ENCODE measurements around the gene HIKESHI. TPM values are rescaled to one million over a fixed set of nuclear protein-coding genes. Genes with fewer than 3 reads are reported as not detected.
A peak's percentile ranks its signal among the peaks of the same experiment; 100 is the strongest.
"Not testable (repeated sequence)": the region's sequence is repeated elsewhere in the genome, so short reads cannot be mapped to it uniquely, and the experiment has no call there.

The HIKESHI gene
- total RNA-seq, 1 experiment from 2014 or later = 172 TPM

DNA sequence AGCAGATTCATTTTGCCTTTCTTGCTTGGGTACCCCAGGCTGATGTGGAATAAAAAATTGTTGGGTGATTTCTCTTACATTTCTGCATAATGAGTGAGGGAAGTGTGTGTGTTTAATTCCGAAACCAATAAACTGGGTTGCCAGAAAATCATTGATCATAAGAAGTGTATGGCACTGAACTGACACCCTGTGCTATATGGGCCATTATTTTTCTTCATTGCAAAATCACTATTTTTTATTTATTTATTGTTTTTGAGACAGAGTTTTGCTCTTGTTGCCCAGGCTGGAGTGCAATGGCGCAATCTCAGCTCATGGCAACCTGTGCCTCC, 14.6 kb upstream of the HIKESHI start:
- Histone ChIP-seq H3K27ac (ENCODE audit: low read length) (no peak overlapping the region), H3K4me3 (ENCODE audit: low read length) (no peak overlapping the region)
- no peak for DNase-seq

DNA sequence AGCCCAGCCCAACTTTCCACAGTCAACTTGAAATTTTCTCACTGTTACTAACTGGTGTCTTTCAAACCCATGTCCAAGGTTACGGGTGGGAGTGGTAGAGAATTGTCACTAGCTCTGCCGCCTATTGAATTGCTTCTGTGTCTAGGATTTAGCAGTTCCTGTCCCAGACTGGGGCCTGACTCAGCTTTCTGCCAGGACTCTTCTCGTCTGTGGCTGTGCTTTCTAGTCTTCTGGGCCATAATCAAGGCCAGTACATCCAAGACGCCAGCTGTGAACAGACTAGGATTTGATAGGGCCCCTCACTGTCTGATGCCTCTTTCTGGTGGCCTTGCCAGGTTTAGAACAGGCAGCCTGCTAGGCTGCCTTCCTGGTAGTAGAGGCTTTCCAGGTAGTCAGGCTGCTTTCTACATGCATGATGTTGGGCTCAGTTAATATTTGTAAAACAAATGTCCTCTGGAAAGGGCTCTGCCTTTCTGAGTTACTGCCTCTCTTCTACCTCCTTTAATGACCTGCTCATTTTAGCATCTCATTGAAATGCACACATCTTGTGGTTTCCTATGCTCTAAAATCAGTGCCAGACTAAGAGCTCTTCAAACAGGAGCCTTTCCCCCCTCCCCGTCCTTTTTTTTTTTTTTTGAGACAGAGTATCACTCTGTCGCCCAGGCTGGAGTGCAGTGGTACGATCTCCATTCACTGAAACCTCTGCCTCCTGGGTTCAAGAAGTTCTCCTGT, 13.1 kb upstream of the HIKESHI start:
- H3K4me1 ChIP-seq (ENCODE audit: low read length) = peaks cover 32% of the 10 kb centered on the region
- no peaks in the 10 kb centered on the region for H3K9me2 ChIP-seq (replicated peaks; ENCODE audit: insufficient read depth, low read length)
- H3K27me3 ChIP-seq (ENCODE audit: low read length) = no peaks in the 10 kb centered on the region
- H3K4me2 ChIP-seq (ENCODE audit: low read depth, low read length, poor library complexity, severe bottlenecking) = no peak overlapping the region
- peaks cover 6% of the 10 kb centered on the region; the same call in 1 of the 2 replicates for H4K20me1 ChIP-seq (ENCODE audit: insufficient read depth, low read depth, low read length)
- H3K9ac ChIP-seq (ENCODE audit: low read length) = no peak overlapping the region
- H3K4me3 ChIP-seq (ENCODE audit: low read length) = no peak overlapping the region
- H3K9me3 ChIP-seq (ENCODE audit: low read length) = no peaks in the 10 kb centered on the region
- H3K79me2 ChIP-seq (ENCODE audit: low read length) = no peaks in the 10 kb centered on the region
- H3K36me3 ChIP-seq (ENCODE audit: insufficient read depth, low read length) = peaks cover 5% of the 10 kb centered on the region; the same call in 1 of the 2 replicates
- DNase-seq = peak; percentile 69
- H3K27ac ChIP-seq (ENCODE audit: low read length) = no peak overlapping the region
- no peak overlapping the region for H2AFZ ChIP-seq (ENCODE audit: low read length)

More for the DNA sequence above, 14.6 kb upstream of the HIKESHI start:
- H3K4me1 ChIP-seq (ENCODE audit: low read length) = peaks cover 32% of the 10 kb centered on the region
- peaks cover 7% of the 10 kb centered on the region; the same call in 1 of the 2 replicates for H4K20me1 ChIP-seq (ENCODE audit: insufficient read depth, low read depth, low read length)
- H3K9ac ChIP-seq (ENCODE audit: low read length) = no peak overlapping the region
- no peak overlapping the region for H2AFZ ChIP-seq (ENCODE audit: low read length)
- no peaks in the 10 kb centered on the region for H3K9me2 ChIP-seq (replicated peaks; ENCODE audit: insufficient read depth, low read length)
- H3K9me3 ChIP-seq (ENCODE audit: low read length) = no peaks in the 10 kb centered on the region
- H3K4me2 ChIP-seq (ENCODE audit: low read depth, low read length, poor library complexity, severe bottlenecking) = no peak overlapping the region
- no peaks in the 10 kb centered on the region for H3K27me3 ChIP-seq (ENCODE audit: low read length)
- H3K79me2 ChIP-seq (ENCODE audit: low read length) = no peaks in the 10 kb centered on the region
- H3K36me3 ChIP-seq (ENCODE audit: insufficient read depth, low read length) = peaks cover 17% of the 10 kb centered on the region; the same call in 1 of the 2 replicates

DNA sequence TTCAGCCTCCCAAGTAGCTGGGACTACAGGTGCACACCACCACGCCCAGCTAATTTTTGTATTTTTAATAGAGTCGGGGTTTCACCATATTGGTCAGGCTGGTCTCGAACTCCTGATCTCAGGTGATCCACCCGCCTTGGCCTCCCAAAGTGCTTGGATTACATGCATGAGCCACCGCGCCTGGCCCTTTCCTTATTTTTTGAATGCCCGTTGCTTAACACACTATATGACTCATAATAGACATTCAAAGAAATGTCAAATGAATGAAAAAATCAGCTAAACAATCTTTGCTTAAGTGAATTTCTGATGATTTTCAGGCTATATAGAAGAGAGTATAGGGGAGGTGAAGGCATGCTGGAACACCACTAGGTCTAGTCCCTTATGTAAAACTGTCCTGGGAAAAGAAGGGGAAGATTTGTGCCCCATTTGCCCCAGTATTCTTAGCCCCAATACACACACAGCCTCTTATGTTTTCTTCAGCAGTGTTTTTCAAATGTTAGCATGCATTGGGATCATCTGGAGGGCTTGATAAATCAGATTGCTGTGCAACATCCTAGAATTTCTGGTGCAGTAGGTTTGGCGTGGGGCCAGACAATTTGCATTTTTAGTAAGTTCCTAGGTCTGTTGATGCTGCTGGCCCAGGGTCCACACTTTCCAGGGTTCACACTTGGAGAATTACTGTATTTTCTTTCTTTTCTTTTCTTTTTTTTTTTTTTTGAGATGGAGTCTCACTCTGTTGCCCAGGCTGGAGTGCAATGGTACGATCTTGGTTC, 12.3 kb upstream of the HIKESHI start:
- not testable (repeated sequence) for H3K4me2 ChIP-seq (ENCODE audit: low read depth, low read length, poor library complexity, severe bottlenecking); H3K79me2 ChIP-seq (ENCODE audit: low read length); H4K20me1 ChIP-seq (ENCODE audit: insufficient read depth, low read depth, low read length); H3K4me3 ChIP-seq (ENCODE audit: low read length); H3K27me3 ChIP-seq (ENCODE audit: low read length); H3K9ac ChIP-seq (ENCODE audit: low read length); H3K9me2 ChIP-seq (replicated peaks; ENCODE audit: insufficient read depth, low read length); H3K36me3 ChIP-seq (ENCODE audit: insufficient read depth, low read length); H3K27ac ChIP-seq (ENCODE audit: low read length); H2AFZ ChIP-seq (ENCODE audit: low read length); H3K9me3 ChIP-seq (ENCODE audit: low read length)
- peak; percentile 72 for DNase-seq
- peaks cover 32% of the 10 kb centered on the region for H3K4me1 ChIP-seq (ENCODE audit: low read length)

DNA sequence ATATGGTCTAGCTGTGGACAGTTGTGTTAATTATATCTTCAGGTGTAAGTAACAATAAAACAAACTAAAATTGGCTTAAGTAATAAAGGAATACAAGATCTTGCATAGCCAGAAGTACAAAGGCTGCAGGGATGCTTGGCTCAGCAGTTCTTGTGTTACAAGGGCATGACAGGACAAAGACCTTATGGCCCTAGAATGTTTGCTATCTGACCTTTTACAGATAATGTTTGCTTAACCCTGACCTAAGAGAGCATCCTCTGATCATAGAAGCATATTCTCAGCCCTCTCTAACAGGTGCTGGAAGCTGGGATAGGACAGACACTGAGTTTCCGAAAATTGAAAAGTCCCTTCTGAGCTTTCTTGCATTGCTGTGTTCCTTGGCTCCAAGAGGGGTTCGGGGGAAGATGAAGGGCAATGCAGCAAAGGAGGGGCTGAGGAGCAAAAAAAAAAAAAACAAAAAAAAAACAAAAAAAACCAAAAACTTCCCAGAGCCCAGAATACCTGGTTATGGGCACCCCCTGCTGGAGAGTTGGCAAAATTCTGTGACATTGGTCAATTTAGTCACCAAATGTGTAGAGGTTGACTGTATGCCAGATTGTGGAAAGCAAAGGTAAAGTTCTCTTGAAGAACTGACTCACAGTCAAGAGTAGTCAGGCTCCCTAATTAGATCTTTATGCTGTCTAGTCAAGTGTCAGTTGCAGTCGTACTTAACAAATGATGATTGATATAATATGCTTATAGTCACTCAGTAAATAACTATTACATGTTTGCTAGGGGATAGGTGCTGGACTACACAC, 10.4 kb upstream of the HIKESHI start:
- H3K27ac ChIP-seq (ENCODE audit: low read length) = no peak overlapping the region
- H3K4me2 ChIP-seq (ENCODE audit: low read depth, low read length, poor library complexity, severe bottlenecking) = peak overlapping the region; percentile 2
- H3K9me2 ChIP-seq (replicated peaks; ENCODE audit: insufficient read depth, low read length) = no peaks in the 10 kb centered on the region
- no peaks in the 10 kb centered on the region for H3K36me3 ChIP-seq (ENCODE audit: insufficient read depth, low read length)
- peaks cover 32% of the 10 kb centered on the region for H3K4me1 ChIP-seq (ENCODE audit: low read length)
- H3K9me3 ChIP-seq (ENCODE audit: low read length) = no peaks in the 10 kb centered on the region
- no peak overlapping the region for H3K4me3 ChIP-seq (ENCODE audit: low read length)
- DNase-seq = peak; percentile 96
- H3K79me2 ChIP-seq (ENCODE audit: low read length) = no peaks in the 10 kb centered on the region
- H4K20me1 ChIP-seq (ENCODE audit: insufficient read depth, low read depth, low read length) = no peaks in the 10 kb centered on the region
- no peaks in the 10 kb centered on the region for H3K27me3 ChIP-seq (ENCODE audit: low read length)
- no peak overlapping the region for H2AFZ ChIP-seq (ENCODE audit: low read length)
- H3K9ac ChIP-seq (ENCODE audit: low read length) = no peak overlapping the region

DNA sequence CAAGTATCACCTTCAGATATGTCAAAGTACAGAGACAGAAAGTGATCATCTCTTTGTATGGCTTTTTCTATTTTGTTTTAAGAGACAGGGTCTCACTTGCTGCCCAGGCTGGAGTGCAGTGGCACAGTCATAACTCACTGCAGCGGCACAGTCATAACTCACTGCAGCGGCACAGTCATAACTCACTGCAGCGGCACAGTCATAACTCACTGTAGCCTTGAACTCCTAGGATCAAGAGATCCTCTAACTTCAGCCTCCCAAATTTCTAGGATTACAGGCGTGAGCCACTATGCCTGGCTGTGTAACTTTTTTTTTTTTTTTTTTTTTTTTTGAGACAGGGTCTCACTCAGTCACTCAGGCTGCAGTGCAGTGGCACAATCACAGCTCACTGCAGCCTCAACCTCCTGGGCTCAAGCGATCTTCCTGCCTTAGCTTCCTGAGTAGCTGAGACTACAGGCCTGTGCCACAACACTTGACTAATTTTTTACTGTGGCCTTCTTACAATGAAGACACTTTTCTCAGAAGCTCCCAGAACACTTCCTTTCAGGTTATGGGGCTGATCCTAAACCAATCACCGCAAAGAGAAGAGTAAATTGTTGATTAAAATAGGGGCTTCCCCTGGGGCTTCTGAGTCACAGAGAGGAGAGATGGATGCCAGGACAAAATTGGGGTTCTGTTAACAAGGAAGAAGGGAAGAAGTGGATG, 9.0 kb upstream of the HIKESHI start:
- no peak overlapping the region for H3K4me3 ChIP-seq (ENCODE audit: low read length)
- no peak for DNase-seq
- no peak overlapping the region for H3K27ac ChIP-seq (ENCODE audit: low read length)
- peaks cover 21% of the 10 kb centered on the region for H3K4me1 ChIP-seq (ENCODE audit: low read length)
- H3K27me3 ChIP-seq (ENCODE audit: low read length) = no peaks in the 10 kb centered on the region
- H3K9me3 ChIP-seq (ENCODE audit: low read length) = no peaks in the 10 kb centered on the region
- no peaks in the 10 kb centered on the region for H3K9me2 ChIP-seq (replicated peaks; ENCODE audit: insufficient read depth, low read length)
- no peak overlapping the region for H3K9ac ChIP-seq (ENCODE audit: low read length)
- no peaks in the 10 kb centered on the region for H4K20me1 ChIP-seq (ENCODE audit: insufficient read depth, low read depth, low read length)
- no peaks in the 10 kb centered on the region for H3K36me3 ChIP-seq (ENCODE audit: insufficient read depth, low read length)
- H3K79me2 ChIP-seq (ENCODE audit: low read length) = no peaks in the 10 kb centered on the region
- H3K4me2 ChIP-seq (ENCODE audit: low read depth, low read length, poor library complexity, severe bottlenecking) = no peak overlapping the region
- no peak overlapping the region for H2AFZ ChIP-seq (ENCODE audit: low read length)

DNA sequence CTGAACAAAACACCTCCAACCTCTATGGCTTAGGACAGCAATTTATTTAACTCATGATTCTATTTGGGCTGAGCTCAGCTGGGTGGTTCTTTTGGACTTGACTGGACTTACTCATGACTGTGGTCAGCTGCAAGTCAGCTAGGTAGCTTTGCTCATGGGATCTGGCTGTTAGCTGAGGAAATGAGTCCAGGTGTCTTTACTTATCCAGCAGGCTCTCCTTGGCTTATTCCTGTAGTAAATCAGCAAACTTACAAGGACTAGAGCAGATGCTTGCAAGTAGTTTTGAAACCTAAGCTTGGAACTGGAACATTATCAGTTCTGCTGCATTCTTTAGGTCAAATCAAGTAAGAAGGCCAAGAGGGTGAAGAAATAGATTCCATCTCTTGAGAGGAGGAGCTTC, 8.0 kb upstream of the HIKESHI start:
- Histone ChIP-seq H3K4me2 (ENCODE audit: low read depth, low read length, poor library complexity, severe bottlenecking) (no peak overlapping the region), H3K9me2 (replicated peaks; ENCODE audit: insufficient read depth, low read length) (no peaks in the 10 kb centered on the region), H3K9ac (ENCODE audit: low read length) (no peak overlapping the region), H4K20me1 (ENCODE audit: insufficient read depth, low read depth, low read length) (no peaks in the 10 kb centered on the region), H3K27me3 (ENCODE audit: low read length) (no peaks in the 10 kb centered on the region), H3K4me1 (ENCODE audit: low read length) (peaks cover 11% of the 10 kb centered on the region), H2AFZ (ENCODE audit: low read length) (no peak overlapping the region), H3K9me3 (ENCODE audit: low read length) (no peaks in the 10 kb centered on the region), H3K27ac (ENCODE audit: low read length) (no peak overlapping the region), H3K4me3 (ENCODE audit: low read length) (no peak overlapping the region), H3K79me2 (ENCODE audit: low read length) (no peaks in the 10 kb centered on the region), H3K36me3 (ENCODE audit: insufficient read depth, low read length) (no peaks in the 10 kb centered on the region)
- no peak for DNase-seq

DNA sequence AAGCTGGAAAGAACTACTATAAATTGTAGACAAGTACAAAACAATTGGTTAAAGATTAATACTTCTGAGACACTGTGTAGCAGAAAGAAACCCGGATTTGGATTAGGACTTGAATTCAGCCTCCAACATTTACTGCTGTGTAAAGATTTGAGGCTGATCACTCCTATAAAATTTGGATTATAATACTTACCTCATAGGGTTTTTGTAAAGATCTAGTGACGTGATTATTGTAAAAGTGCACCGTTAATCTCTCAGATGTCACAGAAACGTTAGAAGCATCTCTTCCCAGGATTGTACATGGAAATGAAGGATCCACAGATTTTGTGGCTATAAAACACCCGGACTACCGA, 323 bp upstream of the HIKESHI start:
- Histone ChIP-seq H3K79me2 (ENCODE audit: low read length) (peaks cover 44% of the 10 kb centered on the region), H3K4me1 (ENCODE audit: low read length) (peaks cover 21% of the 10 kb centered on the region), H3K27me3 (ENCODE audit: low read length) (no peaks in the 10 kb centered on the region), H2AFZ (ENCODE audit: low read length) (peak overlapping the region; percentile 60), H3K27ac (ENCODE audit: low read length) (no peak overlapping the region), H3K9me2 (replicated peaks; ENCODE audit: insufficient read depth, low read length) (no peaks in the 10 kb centered on the region), H4K20me1 (ENCODE audit: insufficient read depth, low read depth, low read length) (no peaks in the 10 kb centered on the region), H3K9ac (ENCODE audit: low read length) (peak overlapping the region; percentile 75), H3K4me3 (ENCODE audit: low read length) (peak overlapping the region; percentile 73), H3K36me3 (ENCODE audit: insufficient read depth, low read length) (peaks cover 18% of the 10 kb centered on the region), H3K9me3 (ENCODE audit: low read length) (peaks cover 4% of the 10 kb centered on the region; the same call in 1 of the 2 replicates), H3K4me2 (ENCODE audit: low read depth, low read length, poor library complexity, severe bottlenecking) (peak overlapping the region; percentile 86)
- DNase-seq = no peak
